Kidney epithelial cell (primary cell): ENCODE results near the gene SPECC1. TPM values are rescaled to one million over a fixed set of nuclear protein-coding genes. Genes with fewer than 3 reads are reported as not detected.

Experiments
- DNase-seq: peaks from one replicate; pipeline ENCODE4 v3.0.0-alpha.2; 2010; ENCODE audit warnings: low read depth
- H3K27me3 ChIP-seq: 2 replicates; pipeline ENCODE4 v1.6.0; 2011; ENCODE audit warnings: low read length; ENCODE audit not compliant: control insufficient read depth, insufficient read depth
- H3K36me3 ChIP-seq: 2 replicates; pipeline ENCODE4 v1.5.1; 2011; ENCODE audit warnings: low read length; ENCODE audit not compliant: control insufficient read depth, insufficient read depth
- H3K4me3 ChIP-seq: 2 replicates; pipeline ENCODE4 v1.5.1; 2011; ENCODE audit warnings: low read depth, mild to moderate bottlenecking, control low read depth, low read length
- CTCF ChIP-seq: IDR thresholded peaks from 2 replicates; pipeline ENCODE4 v1.5.1; 2011; ENCODE audit warnings: mild to moderate bottlenecking, moderate library complexity, low read length, control low read depth, inconsistent platforms; ENCODE audit not compliant: insufficient read depth, poor library complexity, severe bottlenecking
- total RNA-seq: library from RNA; depleted of rRNA; stranded (reverse); fragments of >200 nt; gene quantifications from 2 replicates; pipeline ENCODE4 v1.2.3, GENCODE V29; 2015

Gene SPECC1
- total RNA-seq, 1 donor from 2014 or later = 62.3 TPM

DNA sequence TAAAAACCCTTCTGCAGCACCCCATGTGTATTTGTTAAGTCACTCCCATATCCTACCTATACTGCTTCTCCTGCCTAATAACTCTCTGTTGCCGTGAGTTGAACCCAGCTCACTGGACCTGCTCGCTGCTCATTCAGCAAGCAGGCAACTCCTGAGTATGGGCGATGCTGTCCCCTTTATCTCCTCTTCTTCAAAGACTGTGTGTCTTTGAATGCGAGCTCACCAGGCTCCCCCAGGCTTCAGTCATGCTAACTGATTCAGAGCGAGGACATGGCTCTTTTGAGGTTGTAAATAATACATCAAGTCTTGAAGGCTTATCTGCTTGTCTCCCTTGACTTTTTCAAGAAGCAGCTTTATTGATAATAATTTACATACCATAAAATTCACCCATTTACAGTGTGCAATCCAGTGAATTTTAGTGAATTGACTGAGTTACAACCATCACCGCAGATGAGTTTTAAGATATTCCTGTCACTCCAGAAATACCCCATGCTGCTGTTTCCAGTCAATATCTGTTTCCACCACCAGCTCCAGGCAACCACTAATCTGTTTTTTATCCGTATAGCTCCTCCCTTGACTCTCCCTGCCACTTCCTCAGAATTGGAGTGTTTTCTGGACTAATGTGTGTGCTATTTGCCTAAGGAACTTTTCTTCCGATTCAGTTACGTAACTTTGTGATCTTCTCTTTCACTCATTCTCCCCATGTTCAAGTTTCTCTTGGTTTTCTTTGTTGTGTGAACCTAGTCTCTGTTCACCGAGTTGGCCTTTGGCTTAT is 132.2 kb downstream of the SPECC1 start:
- no peak for DNase-seq

GRCh38 chr17:20142268-20142667 is 133.1 kb downstream of the SPECC1 start:
- Histone ChIP-seq H3K4me3 (no peak overlapping the region), H3K36me3 (no peaks in the 10 kb centered on the region), H3K27me3 (no peaks in the 10 kb centered on the region)
- no peak for DNase-seq
- TF ChIP-seq CTCF = no peak

More for the DNA sequence above, 132.2 kb downstream of the SPECC1 start:
- TF ChIP-seq CTCF = no peak
- no peaks in the 10 kb centered on the region for H3K27me3 ChIP-seq
- H3K4me3 ChIP-seq = no peak overlapping the region
- no peaks in the 10 kb centered on the region for H3K36me3 ChIP-seq

DNA sequence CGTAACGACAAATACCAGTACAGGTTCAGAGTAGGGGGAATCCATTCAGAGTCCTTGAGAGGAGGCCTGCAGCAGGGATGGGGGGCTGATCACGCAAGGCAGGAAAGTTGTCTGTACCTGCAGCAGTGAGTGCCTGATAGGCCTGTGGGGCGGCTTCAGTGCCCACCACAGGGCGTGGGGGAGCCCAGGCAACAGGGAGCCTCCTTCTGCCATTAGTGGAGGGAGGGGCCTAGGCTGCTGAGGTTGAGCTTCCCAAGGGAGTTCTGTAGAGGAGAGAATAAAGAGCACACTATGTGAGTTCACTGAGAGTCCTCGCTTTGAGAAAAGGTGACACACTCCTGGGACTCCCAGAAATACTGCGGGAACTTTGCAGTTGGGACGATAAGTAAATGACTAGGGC is 134.6 kb downstream of the SPECC1 start:
- H3K36me3 ChIP-seq = no peaks in the 10 kb centered on the region
- H3K27me3 ChIP-seq = no peaks in the 10 kb centered on the region
- H3K4me3 ChIP-seq = no peak overlapping the region
- DNase-seq = no peak
- no peak for TF ChIP-seq CTCF

DNA sequence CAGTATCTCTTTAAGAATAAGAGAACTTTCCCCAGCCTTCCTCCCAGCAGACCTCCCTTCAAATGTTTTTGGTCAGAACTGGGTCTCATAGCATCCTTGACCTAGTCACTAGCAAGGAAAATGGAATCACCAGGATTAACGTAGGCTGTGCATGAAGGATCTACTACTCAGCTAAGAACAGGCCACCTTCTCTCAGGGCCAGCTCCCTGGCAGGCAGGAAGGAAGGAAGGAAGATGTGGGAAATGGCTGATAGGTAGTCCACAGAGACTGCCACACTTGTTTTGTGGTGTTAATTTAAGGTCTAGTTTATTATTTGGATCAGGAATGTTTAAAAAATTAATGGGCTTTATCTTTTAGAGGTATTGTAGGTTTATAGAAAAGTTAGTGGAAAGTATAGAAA is 136.4 kb downstream of the SPECC1 start:
- no peak for DNase-seq
- TF ChIP-seq CTCF = no peak
- Histone ChIP-seq H3K36me3 (no peaks in the 10 kb centered on the region), H3K4me3 (no peak overlapping the region), H3K27me3 (no peaks in the 10 kb centered on the region)

GRCh38 chr17:20149251-20149650 is 140.1 kb downstream of the SPECC1 start:
- Histone ChIP-seq H3K27me3 (no peaks in the 10 kb centered on the region), H3K36me3 (no peaks in the 10 kb centered on the region), H3K4me3 (no peak overlapping the region)
- TF ChIP-seq CTCF = no peak
- DNase-seq = no peak

DNA sequence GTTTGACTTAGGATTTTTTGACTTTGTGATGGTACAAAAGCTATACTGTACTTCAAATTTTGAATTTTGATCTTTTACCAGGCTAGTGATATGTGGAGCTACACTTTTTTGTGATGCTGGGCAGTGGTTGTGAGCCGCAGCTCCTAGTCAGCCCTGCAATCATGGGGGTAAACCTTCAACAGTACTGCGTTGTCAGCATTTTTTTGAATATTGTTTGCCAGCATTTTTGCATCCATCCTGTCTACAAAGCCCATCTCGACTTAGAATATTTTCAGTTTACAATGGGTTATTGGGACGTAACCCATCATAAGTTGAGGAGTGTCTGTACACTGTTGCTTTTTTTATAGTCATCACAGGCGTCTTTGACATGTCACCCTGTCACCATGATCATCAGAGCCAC is 142.0 kb downstream of the SPECC1 start:
- no peak for TF ChIP-seq CTCF
- Histone ChIP-seq H3K4me3 (no peak overlapping the region), H3K36me3 (no peaks in the 10 kb centered on the region), H3K27me3 (no peaks in the 10 kb centered on the region)
- DNase-seq = no peak
